Activated CD8-positive, alpha-beta memory T cell treated with anti-CD3 and anti-CD28 coated beads for 48 hours (primary cell): ENCODE data around the gene CD4.
A peak's percentile ranks its signal among the peaks of the same experiment; 100 is the strongest.
"Not testable (repeated sequence)": the region's sequence is repeated elsewhere in the genome, so short reads cannot be mapped to it uniquely, and the experiment has no call there.

ENCODE experiments used
- DNase-seq, 3 experiments: peaks; one replicate each; pipeline ENCODE4 v3.0.0-alpha.2; 2020; ENCODE audit warnings: low read depth in 2 of 3, low spot score in 2 of 3

Gene CD4

DNA sequence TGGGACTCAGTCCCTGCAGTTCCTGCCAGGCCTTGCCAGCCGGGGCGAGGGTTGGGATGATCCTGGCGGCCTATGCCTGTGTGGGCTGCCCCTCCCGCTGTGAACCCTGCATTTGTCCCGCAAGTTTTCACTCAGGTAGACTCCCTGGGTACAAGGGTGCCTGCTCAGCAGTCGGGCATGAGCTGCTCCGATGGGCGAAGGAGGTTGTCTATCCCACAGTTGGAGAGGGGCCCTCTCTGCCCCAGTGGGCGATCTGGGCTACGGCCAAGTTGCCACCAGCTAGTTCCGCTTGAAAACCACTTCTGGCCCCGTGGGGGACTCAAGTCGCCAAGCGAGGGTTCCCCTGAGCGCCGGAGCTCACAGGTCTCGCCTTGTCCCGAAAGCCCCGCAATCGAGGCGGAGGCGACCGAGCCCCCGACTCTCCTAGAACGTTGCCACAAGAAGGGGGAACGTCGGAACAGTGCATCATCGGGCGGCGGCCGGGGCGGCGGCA, 77.6 kb downstream of the CD4 start:
- no peak for DNase-seq

DNA sequence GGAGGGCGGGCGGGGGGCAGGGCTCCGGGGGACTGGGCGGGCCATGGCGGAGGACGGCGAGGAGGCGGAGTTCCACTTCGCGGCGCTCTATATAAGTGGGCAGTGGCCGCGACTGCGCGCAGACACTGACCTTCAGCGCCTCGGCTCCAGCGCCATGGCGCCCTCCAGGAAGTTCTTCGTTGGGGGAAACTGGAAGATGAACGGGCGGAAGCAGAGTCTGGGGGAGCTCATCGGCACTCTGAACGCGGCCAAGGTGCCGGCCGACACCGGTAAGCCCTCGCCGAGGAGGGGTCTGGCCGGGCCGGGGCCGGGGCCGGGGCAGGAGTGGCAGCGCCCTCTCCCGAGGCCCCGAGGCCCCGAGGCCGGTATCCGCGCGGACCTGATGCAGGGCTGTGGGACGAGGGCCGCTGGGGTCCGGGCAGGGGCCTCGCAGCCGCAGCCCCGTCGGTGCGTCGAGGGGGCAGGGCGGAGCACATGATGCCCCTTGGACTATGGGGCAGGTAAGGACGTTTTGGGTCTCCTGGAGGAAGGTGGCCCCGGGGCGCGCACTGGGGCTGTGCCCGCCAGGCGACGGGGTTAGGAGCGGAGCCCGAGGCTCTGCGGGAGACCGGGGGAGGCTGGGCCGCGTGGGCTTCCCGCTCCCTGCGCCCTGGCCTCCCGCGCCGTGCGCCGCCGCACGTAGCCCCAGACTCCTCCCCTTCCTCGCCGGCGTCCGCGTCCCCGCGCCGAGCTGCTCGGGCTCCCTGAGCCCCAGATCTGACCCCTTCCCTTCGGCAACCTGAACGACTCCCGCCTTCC, 78.3 kb downstream of the CD4 start, which contains the start of gene TPI1:
TPI1 (plus strand) TSS at position 119 of the 798 bp plus-strand sequence; CDS start at position 155, 36 bp downstream.
- peak; percentile 61 to 66 (median 64) for DNase-seq

DNA sequence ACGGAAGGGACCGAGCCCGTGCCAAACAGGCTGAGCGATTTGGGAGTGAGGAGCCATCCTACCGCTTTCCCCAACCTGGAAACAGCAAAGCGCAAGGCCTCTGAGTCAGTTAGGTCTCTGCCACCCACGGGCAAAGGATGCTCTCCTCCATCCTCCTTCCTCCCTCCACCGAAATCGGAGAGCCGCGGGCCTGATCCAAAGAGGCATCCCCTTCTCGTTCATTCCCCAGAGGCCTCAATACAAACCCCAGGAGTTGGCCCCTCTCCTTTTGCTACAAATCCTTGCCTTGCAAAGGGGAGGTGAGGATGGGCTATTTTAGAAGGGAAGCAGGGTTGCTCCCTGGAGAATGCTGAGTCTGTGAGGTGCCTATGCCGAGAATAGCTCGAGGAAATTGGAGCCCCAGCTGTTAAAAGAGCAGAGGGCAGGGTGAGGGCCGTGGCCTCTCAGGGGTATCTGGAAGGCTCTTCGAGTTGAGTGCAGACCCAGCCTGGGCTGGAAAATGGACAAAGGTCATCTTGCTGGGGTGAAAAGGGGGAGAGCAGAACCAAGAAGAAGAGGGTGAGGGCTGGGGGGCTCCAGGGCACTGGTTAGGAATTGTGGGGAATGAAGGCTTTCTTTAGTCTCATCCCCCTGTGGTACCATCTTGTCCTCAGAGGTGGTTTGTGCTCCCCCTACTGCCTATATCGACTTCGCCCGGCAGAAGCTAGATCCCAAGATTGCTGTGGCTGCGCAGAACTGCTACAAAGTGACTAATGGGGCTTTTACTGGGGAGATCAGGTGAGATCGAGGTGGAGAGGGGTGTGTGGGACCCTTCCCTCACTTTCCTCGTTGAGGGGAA, 79.1 kb downstream of the CD4 start:
- no peak for DNase-seq

DNA sequence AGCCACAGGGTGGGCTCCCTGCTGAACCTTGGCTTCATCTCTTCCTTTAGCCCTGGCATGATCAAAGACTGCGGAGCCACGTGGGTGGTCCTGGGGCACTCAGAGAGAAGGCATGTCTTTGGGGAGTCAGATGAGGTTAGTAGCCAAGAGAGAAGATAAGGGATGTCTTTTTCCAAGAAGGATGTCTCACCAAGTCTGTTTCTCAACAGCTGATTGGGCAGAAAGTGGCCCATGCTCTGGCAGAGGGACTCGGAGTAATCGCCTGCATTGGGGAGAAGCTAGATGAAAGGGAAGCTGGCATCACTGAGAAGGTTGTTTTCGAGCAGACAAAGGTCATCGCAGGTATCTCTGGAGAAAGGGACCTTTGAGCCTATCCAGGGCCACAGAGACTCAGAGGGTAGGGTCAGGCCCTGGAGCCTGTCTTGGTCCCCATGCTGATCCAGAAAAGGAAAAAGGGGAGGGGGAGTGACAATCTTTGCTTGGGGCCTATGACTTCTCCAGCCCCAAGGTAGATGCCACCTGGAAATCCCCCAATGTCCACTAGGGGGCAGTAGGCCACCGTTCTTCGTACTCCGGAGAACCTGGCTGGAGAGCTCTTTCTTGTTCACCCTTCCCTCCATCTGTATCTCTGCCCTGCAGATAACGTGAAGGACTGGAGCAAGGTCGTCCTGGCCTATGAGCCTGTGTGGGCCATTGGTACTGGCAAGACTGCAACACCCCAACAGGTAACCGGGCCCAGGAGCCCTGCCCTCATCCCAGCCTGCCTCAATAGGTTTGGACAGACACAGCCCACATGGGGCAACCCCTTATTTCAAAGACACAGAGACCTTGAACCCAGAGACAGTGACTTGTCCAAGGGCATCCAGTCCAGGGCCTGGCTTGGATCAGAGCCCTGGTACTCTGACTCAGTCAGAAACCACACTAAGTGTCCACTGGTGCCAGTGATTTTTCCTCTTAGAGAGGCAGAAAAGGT, 80.0 kb downstream of the CD4 start:
- peak in 2 of 3 experiments; percentile 52 to 71 for DNase-seq

DNA sequence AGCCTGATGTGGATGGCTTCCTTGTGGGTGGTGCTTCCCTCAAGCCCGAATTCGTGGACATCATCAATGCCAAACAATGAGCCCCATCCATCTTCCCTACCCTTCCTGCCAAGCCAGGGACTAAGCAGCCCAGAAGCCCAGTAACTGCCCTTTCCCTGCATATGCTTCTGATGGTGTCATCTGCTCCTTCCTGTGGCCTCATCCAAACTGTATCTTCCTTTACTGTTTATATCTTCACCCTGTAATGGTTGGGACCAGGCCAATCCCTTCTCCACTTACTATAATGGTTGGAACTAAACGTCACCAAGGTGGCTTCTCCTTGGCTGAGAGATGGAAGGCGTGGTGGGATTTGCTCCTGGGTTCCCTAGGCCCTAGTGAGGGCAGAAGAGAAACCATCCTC, 81.0 kb downstream of the CD4 start:
- DNase-seq, result not testable (repeated sequence)
